Dendritic cell treated with granulocyte-macrophage colony-stimulating factor and Interleukin-4, amounts not matched to agents 40 ng/mL and 50 ng/mL, for 4 days (primary cell): ENCODE results near the gene MTA2.
"Not testable (repeated sequence)": the region's sequence is repeated elsewhere in the genome, so short reads cannot be mapped to it uniquely, and the experiment has no call there.

Source experiments
- H3K27ac Mint-ChIP-seq: one replicate; pipeline ENCODE4 v1.8.0; 2022; ENCODE audit warnings: mild to moderate bottlenecking, mixed read lengths
- H3K27me3 Mint-ChIP-seq: one replicate; pipeline ENCODE4 v1.8.0; 2022; ENCODE audit warnings: mild to moderate bottlenecking, mixed read lengths
- H3K36me3 Mint-ChIP-seq: one replicate; pipeline ENCODE4 v1.8.0; 2022; ENCODE audit warnings: low read depth, mixed read lengths
- H3K4me1 Mint-ChIP-seq: one replicate; pipeline ENCODE4 v1.8.0; 2022; ENCODE audit warnings: low read depth, mixed read lengths
- H3K4me3 Mint-ChIP-seq: one replicate; pipeline ENCODE4 v1.8.0; 2022; ENCODE audit warnings: mild to moderate bottlenecking, moderate library complexity, mixed read lengths
- H3K9me3 Mint-ChIP-seq: one replicate; pipeline ENCODE4 v1.8.0; 2022; ENCODE audit warnings: mixed read lengths
- intact Hi-C: fragments of 100-400 bp; cut with micrococcal nuclease; formaldehyde crosslinking; loops from one replicate; pipeline ENCODE4 v1.15.0; 2022

Gene MTA2

DNA sequence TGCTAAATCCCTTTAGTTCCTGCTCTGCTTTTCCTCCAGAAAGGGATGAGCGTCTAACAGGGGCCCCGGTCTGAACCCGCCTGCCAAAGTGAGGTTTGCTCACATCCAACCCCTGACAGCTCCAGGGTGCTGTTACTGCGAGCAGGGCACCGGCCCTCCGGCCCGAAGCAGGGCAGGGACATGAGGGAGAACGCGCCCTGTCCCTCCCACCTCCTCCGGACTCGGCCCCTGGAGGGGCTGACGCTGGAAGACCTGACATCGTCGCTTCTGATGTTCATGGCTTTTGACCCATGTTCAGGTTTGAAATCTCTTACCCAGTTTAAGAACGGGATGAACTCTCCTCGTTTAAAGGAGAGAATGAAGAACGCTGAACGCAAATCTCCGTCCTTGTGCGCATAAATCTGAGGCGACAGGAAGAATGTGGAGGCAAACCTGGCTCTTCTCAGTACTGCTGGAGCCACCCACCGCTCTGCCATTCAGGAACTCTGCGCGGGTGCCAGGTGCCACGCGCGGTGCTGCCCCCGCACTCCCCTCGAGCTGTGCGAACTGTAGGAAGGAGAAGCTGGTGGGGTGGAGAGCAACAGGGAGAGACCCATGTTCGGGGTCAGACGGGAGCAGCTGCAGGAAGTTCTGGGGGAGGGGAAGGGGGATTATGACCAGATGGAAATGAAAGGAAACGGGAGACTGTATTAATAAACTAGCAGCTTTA, 27.1 kb downstream of the MTA2 start:
- Mint-ChIP-seq H3K27ac (peak overlapping the region; percentile 96), H3K36me3 (peaks cover 81% of the 10 kb centered on the region), H3K4me3 (peak overlapping the region; percentile 98), H3K9me3 (no peaks in the 10 kb centered on the region), H3K4me1 (peaks cover 49% of the 10 kb centered on the region), H3K27me3 (no peaks in the 10 kb centered on the region)
- intact Hi-C loops, result loop anchor here (1.0 kb wide), 1 partner anchor 17 kb away; the partner anchor contains the start of gene TUT1

DNA sequence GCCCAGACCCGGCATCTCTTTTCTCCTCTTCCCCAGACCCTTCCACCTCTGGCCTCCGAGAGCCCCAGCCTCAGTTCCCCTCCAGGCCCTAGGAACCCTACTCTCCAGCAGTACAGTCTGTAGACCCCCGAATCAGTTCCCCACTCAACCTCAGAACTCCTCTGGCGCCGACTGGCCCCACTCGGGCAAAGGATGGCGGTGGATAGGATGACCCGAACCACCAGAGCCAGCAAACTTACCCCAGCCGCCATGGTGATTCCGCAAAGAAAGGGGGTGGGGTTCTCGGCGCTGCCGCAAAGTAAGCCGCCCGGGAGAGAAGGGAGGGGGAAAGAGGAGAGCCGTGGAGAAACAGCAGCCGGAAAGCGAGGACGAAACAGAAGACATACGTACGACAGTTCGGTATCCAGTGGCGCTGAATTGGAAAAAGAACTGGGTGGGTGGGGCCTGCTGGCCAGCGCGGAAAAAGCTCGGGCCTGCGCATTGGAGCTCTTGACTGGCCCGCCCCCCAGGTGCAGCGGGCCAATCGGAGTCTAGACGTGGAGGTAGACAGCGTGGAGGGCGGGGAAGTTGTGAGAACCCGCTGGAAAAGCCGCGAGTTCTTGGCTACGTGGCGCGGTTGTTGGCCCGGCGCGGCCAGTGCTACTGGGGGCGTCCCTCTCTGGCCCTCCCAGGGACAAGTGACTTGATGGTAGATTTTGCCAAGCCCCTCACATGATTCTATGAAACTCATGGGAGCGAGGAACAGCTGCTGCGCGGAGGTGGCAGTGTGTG, 27.9 kb downstream of the MTA2 start, which contains the start of gene EEF1G:
Gene EEF1G (minus strand): TSS at position 300 of the 771 bp plus-strand sequence. CDS start 49 bp downstream, at position 251.
- H3K4me1 Mint-ChIP-seq, result peaks cover 49% of the 10 kb centered on the region
- peaks cover 86% of the 10 kb centered on the region for H3K36me3 Mint-ChIP-seq
- H3K4me3 Mint-ChIP-seq, result peak within 1 kb of the TSS; percentile 98
- peak within 1 kb of the TSS; percentile 96 for H3K27ac Mint-ChIP-seq
- H3K27me3 Mint-ChIP-seq, result no peaks in the 10 kb centered on the region
- intact Hi-C loops, result loop anchor here (1.0 to 2.0 kb wide), 2 partner anchors 17 to 18 kb away; partner anchors contain the start of gene TUT1
- H3K9me3 Mint-ChIP-seq, result no peaks in the 10 kb centered on the region

GRCh38 chr11:62573006-62573591, 28.6 kb downstream of the MTA2 start:
- intact Hi-C loops, result loop anchor here (2.0 kb wide), 1 partner anchor 16 kb away; no protein-coding TSS in a partner anchor
- peaks cover 86% of the 10 kb centered on the region for H3K36me3 Mint-ChIP-seq
- peak overlapping the region; percentile 98 for H3K4me3 Mint-ChIP-seq
- H3K4me1 Mint-ChIP-seq, result peaks cover 49% of the 10 kb centered on the region
- H3K27ac Mint-ChIP-seq, result peak overlapping the region; percentile 96
- no peaks in the 10 kb centered on the region for H3K9me3 Mint-ChIP-seq
- H3K27me3 Mint-ChIP-seq, result no peaks in the 10 kb centered on the region

- intact Hi-C loops, result loop anchor here (2.0 kb wide), 1 partner anchor 16 kb away; no protein-coding TSS in a partner anchor
- Mint-ChIP-seq H3K36me3 (peaks cover 86% of the 10 kb centered on the region), H3K4me3 (peak overlapping the region; percentile 98), H3K9me3 (no peaks in the 10 kb centered on the region), H3K4me1 (peaks cover 49% of the 10 kb centered on the region), H3K27me3 (no peaks in the 10 kb centered on the region), H3K27ac (peak overlapping the region; percentile 96)
Observed at GRCh38 chr11:62572431-62572830, 29.2 kb downstream of the MTA2 start.

DNA sequence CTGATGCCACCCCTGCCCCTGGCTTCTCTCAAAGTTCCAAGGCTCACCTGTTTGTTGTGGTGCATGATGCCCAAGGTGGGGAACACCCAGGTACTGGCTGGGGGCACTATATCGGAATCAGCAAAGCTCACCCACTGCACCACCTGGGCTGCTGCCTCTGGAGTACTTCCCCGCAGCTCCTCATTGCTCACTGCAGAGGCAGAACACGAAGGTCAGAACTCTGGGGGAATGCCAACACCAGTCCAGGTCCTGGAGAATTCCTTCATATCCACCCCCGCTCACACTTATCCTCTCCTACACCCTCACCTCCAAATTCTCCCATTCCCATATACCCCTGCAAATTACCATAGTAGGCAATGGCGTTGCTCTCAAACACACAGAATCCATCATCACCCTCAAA, 30.2 kb downstream of the MTA2 start:
- peaks cover 86% of the 10 kb centered on the region for H3K36me3 Mint-ChIP-seq
- H3K4me3 Mint-ChIP-seq, intact Hi-C loops, H3K27me3 Mint-ChIP-seq, H3K9me3 Mint-ChIP-seq: not testable (repeated sequence)
- peaks cover 56% of the 10 kb centered on the region for H3K4me1 Mint-ChIP-seq
- H3K27ac Mint-ChIP-seq, result peak overlapping the region; percentile 7

- peaks cover 86% of the 10 kb centered on the region for H3K36me3 Mint-ChIP-seq
- H3K9me3 Mint-ChIP-seq, intact Hi-C loops, H3K4me3 Mint-ChIP-seq, H3K27me3 Mint-ChIP-seq: not testable (repeated sequence)
- H3K27ac Mint-ChIP-seq, result peak overlapping the region; percentile 7
- H3K4me1 Mint-ChIP-seq, result peaks cover 60% of the 10 kb centered on the region
Observed at GRCh38 chr11:62570903-62571302, 30.8 kb downstream of the MTA2 start.

DNA sequence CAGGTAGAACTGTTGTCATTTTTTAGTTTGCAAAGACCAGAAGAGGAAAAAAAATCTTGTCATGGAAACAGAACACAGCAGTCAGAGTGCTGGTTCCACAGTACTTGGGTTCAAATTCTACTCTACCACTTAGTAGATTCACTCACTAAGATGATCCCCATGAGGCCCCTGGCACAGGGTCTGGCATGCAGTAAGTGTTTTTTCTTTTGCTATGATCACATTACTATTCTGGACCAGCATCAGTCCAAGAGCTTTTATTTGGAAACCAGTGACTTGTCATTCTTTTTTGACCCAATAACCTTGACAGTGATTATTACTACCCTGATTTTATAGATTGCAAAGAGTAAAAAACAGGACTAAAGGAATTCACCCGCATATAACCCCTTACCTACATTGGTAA, 32.1 kb downstream of the MTA2 start:
- Mint-ChIP-seq H3K27ac (no peak overlapping the region), H3K4me1 (peaks cover 47% of the 10 kb centered on the region)
- intact Hi-C loops, result no loop called here

GRCh38 chr11:62567018-62567633, 34.5 kb downstream of the MTA2 start:
- intact Hi-C loops, result no loop called here
- Mint-ChIP-seq H3K9me3 (no peaks in the 10 kb centered on the region), H3K27me3 (no peaks in the 10 kb centered on the region), H3K4me1 (peaks cover 38% of the 10 kb centered on the region), H3K4me3 (no peak overlapping the region), H3K27ac (no peak overlapping the region), H3K36me3 (peaks cover 100% of the 10 kb centered on the region)

More for the DNA sequence above, 32.1 kb downstream of the MTA2 start:
- Mint-ChIP-seq H3K27me3 (no peaks in the 10 kb centered on the region), H3K9me3 (no peaks in the 10 kb centered on the region), H3K36me3 (peaks cover 92% of the 10 kb centered on the region), H3K4me3 (no peak overlapping the region)

DNA sequence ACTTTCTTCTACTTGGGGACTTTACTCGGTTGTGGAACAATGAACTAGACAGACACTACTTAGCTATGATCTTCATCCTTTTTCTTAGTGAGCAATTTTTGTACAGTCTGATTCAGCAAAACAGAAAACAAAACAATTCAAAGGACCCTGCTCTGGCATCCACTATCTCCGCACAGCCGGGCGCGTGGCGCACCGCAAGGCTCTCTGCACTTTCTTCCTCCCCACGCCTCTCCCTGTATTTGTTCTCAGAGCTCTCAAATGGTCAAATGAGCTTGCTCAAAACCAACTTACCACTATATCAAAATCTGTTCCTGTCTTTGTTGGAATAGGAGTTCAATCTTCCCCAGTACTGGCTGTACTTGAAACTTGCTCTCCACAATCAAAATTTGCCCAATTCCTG, 35.4 kb downstream of the MTA2 start:
- intact Hi-C loops, result no loop called here
- H3K4me3 Mint-ChIP-seq, result no peak overlapping the region
- H3K27me3 Mint-ChIP-seq, result no peaks in the 10 kb centered on the region
- H3K9me3 Mint-ChIP-seq, result no peaks in the 10 kb centered on the region
- H3K27ac Mint-ChIP-seq, result no peak overlapping the region
- H3K36me3 Mint-ChIP-seq, result peaks cover 100% of the 10 kb centered on the region
- H3K4me1 Mint-ChIP-seq, result peaks cover 31% of the 10 kb centered on the region

DNA sequence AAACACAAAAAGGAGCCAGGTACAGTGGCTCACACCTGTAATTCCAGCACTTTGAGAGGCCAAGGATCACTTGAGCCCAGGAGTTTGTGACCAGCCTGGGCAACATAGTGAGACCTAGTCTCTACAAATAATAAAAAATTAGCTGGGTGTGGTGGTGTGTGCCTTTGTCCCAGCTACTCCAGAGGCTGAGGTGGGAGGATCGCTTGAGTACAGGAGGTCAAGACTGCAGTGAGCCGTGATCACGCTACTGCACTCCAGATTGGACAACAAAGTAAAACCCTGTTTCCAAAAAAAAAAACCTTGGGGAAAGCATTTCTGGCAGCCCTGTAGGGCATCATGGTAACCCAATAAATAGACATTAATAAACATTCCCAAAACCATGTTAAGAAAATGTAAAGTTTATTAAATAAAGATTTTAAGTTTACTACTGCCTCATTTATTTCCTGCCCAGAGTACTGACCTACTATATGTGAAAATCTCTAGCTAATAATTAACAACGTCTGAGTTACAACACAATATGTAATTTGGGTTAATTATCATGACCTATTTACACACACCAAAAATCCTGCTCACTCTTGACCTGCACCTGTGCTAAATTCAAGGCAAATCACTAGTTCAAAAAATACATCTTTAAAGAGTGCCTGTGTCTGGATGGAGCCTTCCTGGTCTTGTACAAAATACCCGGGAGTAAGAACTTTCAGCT, 36.4 kb downstream of the MTA2 start:
- no peaks in the 10 kb centered on the region for H3K27me3 Mint-ChIP-seq
- intact Hi-C loops, result no loop called here
- no peak overlapping the region for H3K27ac Mint-ChIP-seq
- H3K4me3 Mint-ChIP-seq, result no peak overlapping the region
- no peaks in the 10 kb centered on the region for H3K9me3 Mint-ChIP-seq
- H3K36me3 Mint-ChIP-seq, result peaks cover 100% of the 10 kb centered on the region
- peaks cover 34% of the 10 kb centered on the region for H3K4me1 Mint-ChIP-seq

DNA sequence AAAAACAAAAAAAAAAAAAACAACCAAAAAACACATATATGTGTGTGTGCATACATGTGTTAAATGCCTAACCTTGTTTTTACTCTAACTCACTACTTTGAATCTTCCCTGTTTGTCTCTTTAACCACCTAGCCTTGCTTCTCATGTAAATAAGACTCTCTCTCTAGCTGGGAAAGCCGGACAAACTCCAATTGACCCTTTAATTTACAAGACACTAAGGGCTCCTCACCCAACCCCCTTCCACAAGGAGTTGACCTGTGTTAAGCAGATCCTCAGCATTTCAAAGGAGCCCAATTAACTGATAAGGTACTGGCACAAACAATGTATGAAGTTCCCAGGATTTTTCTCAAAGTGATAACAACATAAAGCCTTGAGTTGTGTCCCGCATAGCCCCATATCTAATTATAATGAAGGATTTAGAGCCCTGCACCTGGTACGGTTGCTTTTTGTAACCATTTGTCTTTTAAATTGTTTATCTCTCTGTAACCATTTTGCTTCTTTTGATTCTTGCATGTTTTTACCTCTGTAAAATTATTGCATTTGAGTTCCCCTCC, 39.9 kb downstream of the MTA2 start:
- H3K27ac Mint-ChIP-seq, H3K9me3 Mint-ChIP-seq, H3K4me3 Mint-ChIP-seq, H3K27me3 Mint-ChIP-seq: not testable (repeated sequence)
- H3K4me1 Mint-ChIP-seq, result peaks cover 52% of the 10 kb centered on the region
- H3K36me3 Mint-ChIP-seq, result peaks cover 99% of the 10 kb centered on the region
- intact Hi-C loops, result loop anchor here (2.0 to 5.0 kb wide), 2 partner anchors 15 to 164 kb away; partner anchors contain the start of gene AHNAK

GRCh38 chr11:62560566-62561103, 41.0 kb downstream of the MTA2 start:
- Mint-ChIP-seq H3K9me3 (no peaks in the 10 kb centered on the region), H3K4me1 (peaks cover 55% of the 10 kb centered on the region), H3K4me3 (no peak overlapping the region), H3K36me3 (peaks cover 88% of the 10 kb centered on the region), H3K27me3 (no peaks in the 10 kb centered on the region), H3K27ac (peak overlapping the region; percentile 15)
- intact Hi-C loops, result loop anchor here (1.0 to 5.0 kb wide), 3 partner anchors 14 to 163 kb away; partner anchors contain the start of gene AHNAK
